ENCODE results near the gene LHFPL3.
"Not testable (repeated sequence)": the region's sequence is repeated elsewhere in the genome, so short reads cannot be mapped to it uniquely, and the experiment has no call there.

The LHFPL3 gene

GRCh38 chr7:104499975-104500374 lies 171.6 kb downstream of the LHFPL3 start:
- Mint-ChIP-seq H3K27ac (no peak overlapping the region), H3K27me3 (no peaks in the 10 kb centered on the region), H3K9me3 (peaks cover 0 to 2% of the 10 kb centered on the region in 2 donors), H3K4me1 (no peaks in the 10 kb centered on the region), H3K4me3 (no peak overlapping the region)
- ATAC-seq (no peak), DNase-seq (no peak)

- ATAC-seq (no peak), DNase-seq (no peak)
- no peaks in the 10 kb centered on the region for H3K27me3 Mint-ChIP-seq
- no peak overlapping the region for H3K27ac Mint-ChIP-seq
- H3K4me3 Mint-ChIP-seq: no peak overlapping the region
- H3K4me1 Mint-ChIP-seq: no peaks in the 10 kb centered on the region
- H3K9me3 Mint-ChIP-seq: peaks cover 5 to 12% of the 10 kb centered on the region in 2 donors
These were observed 181.5 kb downstream of the LHFPL3 start for GRCh38 chr7:104509874-104510273.

- Mint-ChIP-seq H3K4me1 (no peaks in the 10 kb centered on the region), H3K4me3 (no peak overlapping the region), H3K27me3 (no peaks in the 10 kb centered on the region), H3K27ac (no peak overlapping the region), H3K9me3 (peaks cover 0 to 12% of the 10 kb centered on the region in 2 donors)
- DNase-seq (no peak), ATAC-seq (no peak)
These were observed 196.4 kb downstream of the LHFPL3 start for GRCh38 chr7:104524853-104525252.

- Mint-ChIP-seq H3K9me3 (peaks cover 0 to 12% of the 10 kb centered on the region in 2 donors), H3K4me1 (no peaks in the 10 kb centered on the region), H3K4me3 (no peak overlapping the region), H3K27me3 (no peaks in the 10 kb centered on the region), H3K27ac (no peak overlapping the region)
- no peak for ATAC-seq
- DNase-seq: no peak
These were observed 199.7 kb downstream of the LHFPL3 start for GRCh38 chr7:104528142-104528541.

- Mint-ChIP-seq H3K4me1 (no peaks in the 10 kb centered on the region), H3K9me3 (peaks cover 0 to 12% of the 10 kb centered on the region in 2 donors), H3K27ac (no peak overlapping the region), H3K27me3 (no peaks in the 10 kb centered on the region), H3K4me3 (no peak overlapping the region)
- ATAC-seq (no peak), DNase-seq (no peak)
These were observed 201.2 kb downstream of the LHFPL3 start for GRCh38 chr7:104529567-104529966.

- Mint-ChIP-seq H3K4me3 (no peak overlapping the region), H3K9me3 (peaks cover 0 to 12% of the 10 kb centered on the region in 2 donors), H3K27me3 (no peaks in the 10 kb centered on the region), H3K27ac (no peak overlapping the region), H3K4me1 (no peaks in the 10 kb centered on the region)
- DNase-seq (no peak), ATAC-seq (no peak)
These were observed 201.8 kb downstream of the LHFPL3 start for GRCh38 chr7:104530251-104530650.

- DNase-seq: no peak
- no peak for ATAC-seq
- Mint-ChIP-seq H3K27ac (no peak overlapping the region), H3K9me3 (peaks cover 0 to 6% of the 10 kb centered on the region in 2 donors), H3K4me3 (no peak overlapping the region), H3K27me3 (no peaks in the 10 kb centered on the region), H3K4me1 (no peaks in the 10 kb centered on the region)
These were observed 205.7 kb downstream of the LHFPL3 start for GRCh38 chr7:104534149-104534548.

GRCh38 chr7:104535841-104536240 lies 207.4 kb downstream of the LHFPL3 start:
- ATAC-seq: no peak
- Mint-ChIP-seq H3K4me3 (no peak overlapping the region), H3K27me3 (no peaks in the 10 kb centered on the region), H3K27ac (no peak overlapping the region), H3K9me3 (peaks cover 0 to 4% of the 10 kb centered on the region in 2 donors), H3K4me1 (no peaks in the 10 kb centered on the region)
- DNase-seq: no peak

- no peak overlapping the region for H3K27ac Mint-ChIP-seq
- no peaks in the 10 kb centered on the region for H3K27me3 Mint-ChIP-seq
- no peak overlapping the region for H3K4me3 Mint-ChIP-seq
These were observed 208.6 kb downstream of the LHFPL3 start for GRCh38 chr7:104536956-104537355.

GRCh38 chr7:104538152-104538551 lies 209.7 kb downstream of the LHFPL3 start:
- Mint-ChIP-seq H3K27me3 (no peaks in the 10 kb centered on the region), H3K27ac (no peak overlapping the region), H3K9me3 (peaks cover 0 to 4% of the 10 kb centered on the region in 2 donors), H3K4me1 (no peaks in the 10 kb centered on the region), H3K4me3 (no peak overlapping the region)
- DNase-seq (no peak), ATAC-seq (no peak)

More at GRCh38 chr7:104536956-104537355, 208.6 kb downstream of the LHFPL3 start:
- DNase-seq: no peak
- no peaks in the 10 kb centered on the region for H3K4me1 Mint-ChIP-seq
- ATAC-seq: no peak
- peaks cover 0 to 4% of the 10 kb centered on the region in 2 donors for H3K9me3 Mint-ChIP-seq

- DNase-seq (no peak), ATAC-seq (no peak)
- Mint-ChIP-seq H3K4me3 (no peak overlapping the region), H3K4me1 (no peaks in the 10 kb centered on the region), H3K27me3 (no peaks in the 10 kb centered on the region), H3K9me3 (peaks cover 0 to 4% of the 10 kb centered on the region in 2 donors), H3K27ac (peak overlapping the region in 1 of 2 donors; percentile 0)
These were observed 213.5 kb downstream of the LHFPL3 start for GRCh38 chr7:104541897-104542296.

- Mint-ChIP-seq H3K27ac (no peak overlapping the region), H3K4me1 (no peaks in the 10 kb centered on the region), H3K27me3 (no peaks in the 10 kb centered on the region), H3K4me3 (no peak overlapping the region), H3K9me3 (no peaks in the 10 kb centered on the region)
- DNase-seq: no peak
- ATAC-seq: no peak
These were observed 220.5 kb downstream of the LHFPL3 start for GRCh38 chr7:104548861-104549260.

- no peak for ATAC-seq
These were observed 222.0 kb downstream of the LHFPL3 start for GRCh38 chr7:104550362-104550761.

GRCh38 chr7:104551226-104551625 lies 222.8 kb downstream of the LHFPL3 start:
- no peaks in the 10 kb centered on the region for H3K4me1 Mint-ChIP-seq
- no peaks in the 10 kb centered on the region for H3K27me3 Mint-ChIP-seq
- no peak for DNase-seq
- H3K9me3 Mint-ChIP-seq: peaks cover 17 to 20% of the 10 kb centered on the region in 2 donors
- no peak overlapping the region for H3K27ac Mint-ChIP-seq
- no peak for ATAC-seq
- no peak overlapping the region for H3K4me3 Mint-ChIP-seq

More at GRCh38 chr7:104550362-104550761, 222.0 kb downstream of the LHFPL3 start:
- Mint-ChIP-seq H3K9me3 (peaks cover 10 to 13% of the 10 kb centered on the region in 2 donors), H3K4me1 (no peaks in the 10 kb centered on the region), H3K27me3 (no peaks in the 10 kb centered on the region), H3K27ac (no peak overlapping the region), H3K4me3 (no peak overlapping the region)
- no peak for DNase-seq

- ATAC-seq (no peak), DNase-seq (no peak)
These were observed 223.7 kb downstream of the LHFPL3 start for GRCh38 chr7:104552102-104552501.

GRCh38 chr7:104553074-104553473 lies 224.7 kb downstream of the LHFPL3 start:
- Mint-ChIP-seq H3K27me3 (no peaks in the 10 kb centered on the region), H3K4me1 (no peaks in the 10 kb centered on the region), H3K27ac (no peak overlapping the region), H3K4me3 (no peak overlapping the region), H3K9me3 (peaks cover 25 to 28% of the 10 kb centered on the region in 2 donors)
- ATAC-seq (no peak), DNase-seq (no peak)

More at GRCh38 chr7:104552102-104552501, 223.7 kb downstream of the LHFPL3 start:
- Mint-ChIP-seq H3K4me1 (no peaks in the 10 kb centered on the region), H3K27me3 (no peaks in the 10 kb centered on the region), H3K9me3 (peaks cover 23 to 24% of the 10 kb centered on the region in 2 donors), H3K27ac (no peak overlapping the region), H3K4me3 (no peak overlapping the region)

- not testable (repeated sequence) for H3K9me3 Mint-ChIP-seq, H3K27me3 Mint-ChIP-seq, H3K4me1 Mint-ChIP-seq, ATAC-seq, H3K27ac Mint-ChIP-seq, H3K4me3 Mint-ChIP-seq, DNase-seq
These were observed 235.0 kb downstream of the LHFPL3 start for GRCh38 chr7:104563350-104563901.
